MM.1S (cell line): ENCODE results near the gene SRGAP3.

Source experiments
- DNase-seq: peaks from one replicate; pipeline ENCODE4 v3.0.0-alpha.2; 2015
- H2AFZ ChIP-seq: fragments of 300-600 bp; sonication (generic); 2 replicates; pipeline ENCODE4 v1.6.0; 2016; ENCODE audit warnings: antibody characterized with exemption, low read length
- H3F3A ChIP-seq: fragments of 300-600 bp; sonication (generic); 2 replicates; pipeline ENCODE4 v1.6.1; 2016; ENCODE audit warnings: mild to moderate bottlenecking, antibody characterized with exemption, low read length, moderate library complexity, mixed read lengths; ENCODE audit not compliant: insufficient read depth
- H3K27ac ChIP-seq: fragments of 300-600 bp; sonication (generic); 2 replicates; pipeline ENCODE4 v1.5.1; 2016; ENCODE audit warnings: mild to moderate bottlenecking, low read length
- H3K27me3 ChIP-seq: fragments of 300-600 bp; sonication (generic); replicated peaks from 2 replicates; pipeline ENCODE4 v1.6.0; 2016; ENCODE audit warnings: low read length; ENCODE audit not compliant: insufficient read depth
- H3K36me3 ChIP-seq: fragments of 300-600 bp; sonication (generic); replicated peaks from 2 replicates; pipeline ENCODE4 v1.6.1; 2016; ENCODE audit warnings: mild to moderate bottlenecking, low read length, mixed read lengths; ENCODE audit not compliant: insufficient read depth
- H3K4me1 ChIP-seq: fragments of 300-600 bp; sonication (generic); 2 replicates; pipeline ENCODE4 v1.6.1; 2016; ENCODE audit warnings: low read length, mixed read lengths
- H3K4me2 ChIP-seq: fragments of 300-600 bp; sonication (generic); 2 replicates; pipeline ENCODE4 v1.6.0; 2016; ENCODE audit warnings: low read depth, low read length
- H3K4me3 ChIP-seq: fragments of 300-600 bp; sonication (generic); 2 replicates; pipeline ENCODE4 v1.5.1; 2016; ENCODE audit warnings: low read length, mixed read lengths
- H3K79me2 ChIP-seq: fragments of 300-600 bp; sonication (generic); 2 replicates; pipeline ENCODE4 v1.6.1; 2016; ENCODE audit warnings: mixed run types, low read length, mixed read lengths
- H3K9ac ChIP-seq: fragments of 300-600 bp; sonication (generic); 2 replicates; pipeline ENCODE4 v1.6.1; 2016; ENCODE audit warnings: low read length, mixed read lengths
- H3K9me2 ChIP-seq: fragments of 300-600 bp; sonication (generic); replicated peaks from 2 replicates; pipeline ENCODE4 v1.6.1; 2016; ENCODE audit warnings: mild to moderate bottlenecking, low read length, mixed read lengths; ENCODE audit not compliant: insufficient read depth
- H3K9me3 ChIP-seq: fragments of 300-600 bp; sonication (generic); replicated peaks from 2 replicates; pipeline ENCODE4 v1.6.1; 2016; ENCODE audit warnings: mild to moderate bottlenecking, low read length, mixed read lengths; ENCODE audit not compliant: insufficient read depth
- H4K20me1 ChIP-seq: fragments of 300-600 bp; sonication (generic); 2 replicates; pipeline ENCODE4 v1.6.1; 2016; ENCODE audit warnings: mild to moderate bottlenecking, low read length, moderate library complexity, mixed read lengths; ENCODE audit not compliant: insufficient read depth
- EZH2 ChIP-seq: fragments of 300-600 bp; sonication (generic); optimal IDR thresholded peaks from 2 replicates; pipeline ENCODE3; 2017; ENCODE audit warnings: low read depth, mild to moderate bottlenecking, antibody characterized with exemption, low read length, mixed read lengths
- EZH2phosphoT487 ChIP-seq: fragments of 300-600 bp; sonication (generic); IDR thresholded peaks from 2 replicates; pipeline ENCODE4 v1.6.1; 2018; ENCODE audit warnings: antibody characterized with exemption, low read length
- TF ChIP-seq, protein P1 (sequence below): fragments of 300-600 bp; sonication (generic); IDR thresholded peaks from 2 replicates; pipeline ENCODE4 v1.5.1; 2016; ENCODE audit warnings: antibody characterized with exemption, low read length, mixed read lengths

The SRGAP3 gene

DNA sequence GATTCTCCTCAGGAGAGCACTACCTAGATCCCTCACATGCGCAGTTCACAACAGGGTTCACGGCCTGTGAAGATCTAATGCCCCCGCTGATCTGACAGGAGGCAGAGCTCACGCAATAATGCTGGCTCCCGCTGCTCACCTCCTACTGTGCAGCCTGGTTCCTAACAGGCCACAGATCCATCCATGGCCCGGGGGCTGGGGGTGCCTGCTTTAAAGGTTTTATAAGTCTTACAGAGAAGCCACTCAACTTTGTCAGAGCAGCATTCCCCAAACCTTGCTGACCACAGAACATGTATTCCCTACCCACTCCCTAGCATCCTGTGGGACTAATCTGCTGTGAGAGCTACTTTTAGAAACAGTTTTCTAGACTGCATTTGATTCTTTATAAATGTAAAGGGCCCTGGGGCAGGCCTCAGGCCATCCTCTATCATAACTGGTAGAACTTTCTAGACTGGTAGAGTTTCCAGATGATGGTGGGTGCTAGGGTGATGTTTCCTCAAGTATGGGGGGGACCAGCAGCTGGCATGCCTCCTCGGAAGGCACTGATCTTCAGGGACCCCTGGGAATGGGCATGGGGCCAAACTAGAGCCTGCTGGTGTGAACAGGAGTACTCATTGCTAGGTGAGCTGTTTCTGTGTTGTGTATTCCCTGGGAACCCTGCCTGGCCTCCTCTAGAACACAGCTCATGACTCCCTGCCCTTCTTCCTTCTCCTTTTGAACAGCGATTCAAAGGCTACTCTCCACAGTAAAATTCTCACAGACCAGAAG is 260.5 kb downstream of the SRGAP3 start:
- Histone ChIP-seq H3K27me3 (no peaks in the 10 kb centered on the region), H3K4me1 (no peaks in the 10 kb centered on the region), H3K9me3 (no peaks in the 10 kb centered on the region), H3K9ac (no peak overlapping the region), H4K20me1 (no peaks in the 10 kb centered on the region), H3K27ac (no peak overlapping the region), H3F3A (no peaks in the 10 kb centered on the region), H3K9me2 (no peaks in the 10 kb centered on the region), H3K4me3 (no peak overlapping the region), H3K36me3 (no peaks in the 10 kb centered on the region), H3K4me2 (no peak overlapping the region), H2AFZ (no peak overlapping the region), H3K79me2 (no peaks in the 10 kb centered on the region)
- no peak for TF ChIP-seq EZH2
- TF ChIP-seq EZH2phosphoT487 = no peak
- TF ChIP-seq, protein P1, sequence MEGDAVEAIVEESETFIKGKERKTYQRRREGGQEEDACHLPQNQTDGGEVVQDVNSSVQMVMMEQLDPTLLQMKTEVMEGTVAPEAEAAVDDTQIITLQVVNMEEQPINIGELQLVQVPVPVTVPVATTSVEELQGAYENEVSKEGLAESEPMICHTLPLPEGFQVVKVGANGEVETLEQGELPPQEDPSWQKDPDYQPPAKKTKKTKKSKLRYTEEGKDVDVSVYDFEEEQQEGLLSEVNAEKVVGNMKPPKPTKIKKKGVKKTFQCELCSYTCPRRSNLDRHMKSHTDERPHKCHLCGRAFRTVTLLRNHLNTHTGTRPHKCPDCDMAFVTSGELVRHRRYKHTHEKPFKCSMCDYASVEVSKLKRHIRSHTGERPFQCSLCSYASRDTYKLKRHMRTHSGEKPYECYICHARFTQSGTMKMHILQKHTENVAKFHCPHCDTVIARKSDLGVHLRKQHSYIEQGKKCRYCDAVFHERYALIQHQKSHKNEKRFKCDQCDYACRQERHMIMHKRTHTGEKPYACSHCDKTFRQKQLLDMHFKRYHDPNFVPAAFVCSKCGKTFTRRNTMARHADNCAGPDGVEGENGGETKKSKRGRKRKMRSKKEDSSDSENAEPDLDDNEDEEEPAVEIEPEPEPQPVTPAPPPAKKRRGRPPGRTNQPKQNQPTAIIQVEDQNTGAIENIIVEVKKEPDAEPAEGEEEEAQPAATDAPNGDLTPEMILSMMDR = no peak
- DNase-seq = no peak

DNA sequence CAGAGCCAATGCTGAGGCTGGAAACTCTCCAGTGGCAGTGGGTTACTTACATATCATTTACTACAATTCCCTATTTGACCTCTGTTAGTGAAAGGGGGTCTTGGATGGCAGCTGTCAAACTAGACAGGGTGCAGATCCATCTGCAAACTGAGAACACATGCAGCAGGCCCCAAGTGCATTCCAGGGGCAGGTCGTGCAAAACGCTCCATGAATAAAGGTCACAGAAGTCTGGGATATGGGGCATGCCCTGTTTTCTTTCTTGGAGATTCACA is 261.1 kb downstream of the SRGAP3 start:
- no peak overlapping the region for H3K4me2 ChIP-seq
- no peaks in the 10 kb centered on the region for H3K9me3 ChIP-seq
- TF ChIP-seq, protein P1 = no peak
- no peak for TF ChIP-seq EZH2phosphoT487
- no peak for TF ChIP-seq EZH2
- no peak overlapping the region for H3K9ac ChIP-seq
- no peaks in the 10 kb centered on the region for H3K79me2 ChIP-seq
- H3K36me3 ChIP-seq = no peaks in the 10 kb centered on the region
- H3K4me1 ChIP-seq = no peaks in the 10 kb centered on the region
- H2AFZ ChIP-seq = no peak overlapping the region
- no peak for DNase-seq
- no peaks in the 10 kb centered on the region for H4K20me1 ChIP-seq
- H3K4me3 ChIP-seq = no peak overlapping the region
- H3K27ac ChIP-seq = no peak overlapping the region
- H3K27me3 ChIP-seq = no peaks in the 10 kb centered on the region
- no peaks in the 10 kb centered on the region for H3F3A ChIP-seq
- no peaks in the 10 kb centered on the region for H3K9me2 ChIP-seq

DNA sequence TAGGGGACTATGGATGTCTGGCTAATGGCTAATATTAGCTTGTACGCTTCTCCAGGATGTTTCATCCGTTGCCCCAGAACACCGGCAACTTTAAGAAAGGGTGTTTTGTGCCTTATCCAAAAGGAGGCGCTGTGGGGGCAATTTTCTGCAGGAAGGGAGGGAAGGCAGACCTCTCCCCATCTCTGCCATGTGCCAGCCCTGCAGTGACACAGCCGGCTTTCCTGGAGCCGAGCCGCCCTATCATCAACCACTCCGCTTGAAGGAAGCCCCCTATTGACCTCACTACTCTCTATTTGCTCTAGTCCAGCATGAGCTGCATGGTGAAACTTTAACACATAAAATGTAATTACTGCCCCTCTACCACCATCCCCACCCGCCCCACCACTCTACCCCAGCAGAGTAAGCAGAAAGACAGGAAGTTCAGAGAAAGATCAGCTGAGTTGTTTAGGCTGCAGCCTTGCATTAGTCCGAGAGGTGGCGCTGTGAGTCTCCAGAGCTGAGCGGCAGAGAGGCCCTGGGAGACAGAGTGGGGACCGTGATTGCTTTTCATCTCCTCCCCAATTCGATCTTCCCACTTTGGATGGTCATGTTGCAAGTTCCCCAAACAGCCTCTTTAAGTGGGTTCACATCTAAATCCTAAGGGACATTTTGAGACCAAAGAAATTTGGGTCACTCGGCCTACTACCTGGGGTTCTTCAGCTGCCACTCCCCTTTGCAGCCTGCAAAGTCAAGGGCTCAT is 261.6 kb downstream of the SRGAP3 start:
- H3K4me2 ChIP-seq = no peak overlapping the region

More for the DNA sequence above, 261.6 kb downstream of the SRGAP3 start:
- Histone ChIP-seq H3K27me3 (no peaks in the 10 kb centered on the region), H3K79me2 (no peaks in the 10 kb centered on the region), H3K9me2 (no peaks in the 10 kb centered on the region), H3K9me3 (no peaks in the 10 kb centered on the region), H3K9ac (no peak overlapping the region), H3K27ac (no peak overlapping the region), H3K4me3 (no peak overlapping the region), H3K36me3 (no peaks in the 10 kb centered on the region), H3K4me1 (no peaks in the 10 kb centered on the region), H3F3A (no peaks in the 10 kb centered on the region), H4K20me1 (no peaks in the 10 kb centered on the region), H2AFZ (no peak overlapping the region)
- DNase-seq = peak; percentile 63
- no peak for TF ChIP-seq EZH2
- TF ChIP-seq, protein P1 = peak; percentile 68
- TF ChIP-seq EZH2phosphoT487 = no peak
